Amniotic stem cell (primary cell): ENCODE data around the gene CHST12.
"Not testable (repeated sequence)": the region's sequence is repeated elsewhere in the genome, so short reads cannot be mapped to it uniquely, and the experiment has no call there.

ENCODE experiments used
- DNase-seq: peaks from one replicate; lab custom pipeline; 2025; lab: John Stamatoyannopoulos, UW

Gene CHST12

DNA sequence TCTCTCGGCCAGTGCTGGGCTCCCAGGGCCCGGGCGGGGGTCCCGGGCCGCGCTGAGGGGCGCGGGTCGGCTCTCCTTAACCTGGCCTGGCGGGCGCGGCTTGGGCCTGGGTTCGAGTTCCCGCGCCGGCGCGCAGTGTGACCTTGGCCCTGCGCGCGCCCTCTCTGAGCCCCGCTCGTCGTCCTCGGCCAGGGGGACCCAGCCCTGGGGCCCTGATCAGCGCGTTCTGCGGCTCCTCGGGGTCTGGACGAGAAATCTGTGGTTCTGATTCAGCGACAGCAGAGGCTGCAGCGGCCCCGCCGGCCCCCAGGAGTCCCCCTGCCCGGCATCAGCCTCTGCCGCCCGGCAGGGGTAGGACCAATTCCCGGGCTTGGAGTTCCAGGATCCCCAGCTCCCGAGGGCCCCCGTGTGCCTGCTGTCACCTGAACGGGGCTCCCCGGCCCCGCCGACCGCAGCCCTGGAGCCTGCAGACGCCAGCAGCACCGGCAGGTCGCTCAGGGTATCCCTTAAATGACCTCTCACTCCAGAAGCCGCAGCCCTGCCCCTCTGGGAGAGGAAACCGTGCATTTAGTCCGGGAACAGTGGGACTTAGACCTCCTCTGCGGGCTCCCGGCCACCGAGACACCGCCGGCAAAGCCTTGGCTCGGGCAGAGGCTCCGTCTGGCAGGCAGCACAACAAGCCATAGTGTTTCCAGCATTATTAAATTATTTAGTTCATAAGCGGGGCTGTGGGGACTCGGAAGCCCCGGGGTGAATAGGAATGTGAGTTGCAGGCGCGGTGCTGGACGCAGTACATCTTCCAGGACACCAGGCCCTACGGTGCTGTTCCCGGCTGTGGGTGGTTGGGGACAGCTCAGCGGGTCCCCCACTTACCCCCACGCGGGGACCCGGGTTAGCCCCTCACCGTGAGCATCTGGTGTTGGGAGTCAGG lies 572 bp downstream of the CHST12 start:
- DNase-seq: no peak

- DNase-seq: no peak
Observed at GRCh38 chr7:2404714-2405119, 1.3 kb downstream of the CHST12 start.

- DNase-seq: no peak
Observed at GRCh38 chr7:2405201-2405600, 1.8 kb downstream of the CHST12 start.

GRCh38 chr7:2405601-2406345 lies 2.4 kb downstream of the CHST12 start:
- DNase-seq: no peak

GRCh38 chr7:2409745-2410414 lies 6.5 kb downstream of the CHST12 start:
- no peak for DNase-seq

- no peak for DNase-seq
Observed at GRCh38 chr7:2411049-2411448, 7.6 kb downstream of the CHST12 start.

DNA sequence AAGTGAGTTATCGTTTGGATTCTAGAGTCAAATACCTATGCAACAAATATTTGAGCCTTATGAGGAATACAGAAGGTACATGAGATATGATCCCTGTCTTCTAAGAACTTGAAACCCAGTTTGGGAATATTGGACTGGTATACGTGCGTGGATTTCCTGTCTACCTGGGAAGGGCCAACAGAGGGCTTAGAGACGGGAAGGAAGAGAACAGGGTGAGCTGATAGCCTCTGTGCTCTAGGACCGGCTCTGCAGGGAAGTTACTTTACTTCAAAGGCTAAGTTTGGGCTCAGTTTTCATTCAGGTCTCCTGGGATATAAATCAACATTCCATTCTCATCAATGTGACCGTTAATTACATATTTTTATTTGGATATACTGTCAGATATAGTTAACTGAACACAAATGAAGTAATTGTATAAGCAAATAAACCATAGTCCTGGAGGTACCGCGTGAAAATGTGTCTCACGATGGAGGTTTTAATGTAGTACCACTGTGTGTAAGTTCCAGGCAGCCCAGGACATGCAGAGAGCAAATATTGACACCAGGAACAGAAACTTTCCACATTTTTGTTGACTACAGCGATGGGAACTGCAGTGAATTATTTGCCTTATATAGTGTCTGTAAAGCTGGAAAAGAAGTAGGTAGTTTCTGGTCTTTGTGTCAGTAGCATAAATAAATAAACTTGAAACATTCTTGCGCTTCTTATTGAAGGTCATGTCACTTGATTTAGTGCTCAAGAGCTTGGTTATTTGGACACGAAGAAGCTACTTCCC lies 8.6 kb downstream of the CHST12 start:
- DNase-seq: no peak

- DNase-seq: no peak
Observed at GRCh38 chr7:2412587-2413201, 9.3 kb downstream of the CHST12 start.

- DNase-seq: no peak
Observed at GRCh38 chr7:2416063-2416462, 12.7 kb downstream of the CHST12 start.

GRCh38 chr7:2416650-2417049 lies 13.2 kb downstream of the CHST12 start:
- no peak for DNase-seq

DNA sequence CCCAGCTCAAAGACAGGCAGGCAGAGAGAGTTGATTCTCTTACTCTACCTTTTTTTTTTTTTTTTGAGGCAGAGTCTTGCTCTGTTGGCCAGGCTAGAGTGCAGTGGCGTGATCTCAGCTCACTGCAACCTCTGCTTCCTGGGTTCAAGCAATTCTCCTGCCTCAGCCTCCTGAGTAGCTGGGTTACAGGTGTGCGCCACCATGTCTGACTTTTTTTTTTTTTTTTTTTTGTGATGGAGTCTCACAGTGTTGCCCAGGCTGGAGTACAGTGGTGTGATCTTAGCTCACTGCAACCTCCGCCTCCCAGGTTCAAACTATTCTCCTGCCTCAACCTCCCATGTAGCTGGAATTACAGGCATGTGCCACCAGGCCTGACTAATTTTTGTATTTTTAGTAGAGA lies 13.8 kb downstream of the CHST12 start:
- DNase-seq: not testable (repeated sequence)

- DNase-seq: no peak
Observed at GRCh38 chr7:2417981-2418481, 14.6 kb downstream of the CHST12 start.

- DNase-seq: no peak
Observed at GRCh38 chr7:2420216-2420933, 17.0 kb downstream of the CHST12 start.

DNA sequence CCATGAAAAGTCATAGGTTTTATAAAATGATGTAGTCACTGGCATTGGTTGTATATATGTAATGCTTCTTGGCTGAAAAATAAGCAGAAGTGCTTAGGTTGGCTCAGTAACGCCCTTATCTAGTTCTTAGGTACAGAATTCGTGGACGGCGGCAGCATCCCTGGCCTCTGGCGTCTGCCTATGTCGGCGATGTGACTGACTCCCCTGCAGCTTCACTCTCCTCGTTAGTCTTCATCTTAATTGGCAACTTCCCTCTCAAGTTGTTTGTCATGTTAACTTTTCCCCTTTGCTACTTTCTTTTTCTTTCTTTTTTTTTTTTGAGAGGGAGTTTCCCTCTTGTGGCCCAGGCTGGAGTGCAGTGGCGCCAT lies 18.5 kb downstream of the CHST12 start:
- DNase-seq: no peak

DNA sequence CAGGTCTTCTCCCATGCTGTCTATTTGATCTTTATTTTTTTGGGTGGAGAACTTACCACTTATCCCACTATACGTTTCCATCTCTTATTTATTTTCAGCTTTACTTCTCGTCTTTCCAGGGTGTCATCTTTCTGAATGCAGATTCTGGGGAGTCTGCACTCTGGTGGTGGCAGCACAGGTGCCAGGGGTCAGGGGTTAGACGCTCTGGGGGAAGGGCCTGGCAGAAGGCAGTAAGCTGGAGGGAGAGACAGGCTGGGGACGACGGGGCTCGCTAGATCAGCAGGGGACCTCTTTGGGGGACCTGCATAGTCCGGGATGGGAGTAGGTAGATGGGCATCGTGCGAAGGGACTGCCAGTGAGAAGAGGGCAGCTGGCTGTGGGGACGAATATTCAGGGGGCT lies 22.3 kb downstream of the CHST12 start:
- DNase-seq: no peak

DNA sequence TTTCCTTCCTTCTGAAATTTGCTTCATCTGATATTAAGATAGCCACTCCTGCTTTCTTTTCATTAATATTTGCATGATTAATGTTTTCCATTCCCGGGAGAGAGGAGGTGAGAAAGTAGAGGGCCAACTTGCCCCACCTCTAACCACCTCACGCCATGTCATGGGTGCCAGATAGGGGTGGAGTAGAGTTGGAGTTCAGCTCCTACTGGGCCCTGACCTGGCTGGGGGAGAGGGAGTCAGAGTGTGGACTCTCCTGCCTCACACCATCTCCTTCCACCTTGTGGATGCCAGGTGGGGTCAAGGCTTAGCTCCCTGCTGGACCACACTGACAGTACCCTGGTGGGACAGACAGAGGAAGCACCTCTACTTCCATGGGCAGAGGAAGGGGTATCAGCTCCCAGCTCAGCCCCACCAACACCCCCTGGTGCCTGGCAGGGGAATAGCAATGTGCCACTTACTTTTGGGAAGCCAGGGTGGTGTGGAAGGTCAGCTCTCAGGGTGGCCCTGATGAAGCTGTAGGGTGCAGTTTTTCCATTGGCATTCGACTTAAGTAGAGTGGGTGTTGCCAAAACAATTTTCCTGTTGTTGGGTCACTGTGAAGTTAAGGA lies 28.0 kb downstream of the CHST12 start:
- DNase-seq: no peak

DNA sequence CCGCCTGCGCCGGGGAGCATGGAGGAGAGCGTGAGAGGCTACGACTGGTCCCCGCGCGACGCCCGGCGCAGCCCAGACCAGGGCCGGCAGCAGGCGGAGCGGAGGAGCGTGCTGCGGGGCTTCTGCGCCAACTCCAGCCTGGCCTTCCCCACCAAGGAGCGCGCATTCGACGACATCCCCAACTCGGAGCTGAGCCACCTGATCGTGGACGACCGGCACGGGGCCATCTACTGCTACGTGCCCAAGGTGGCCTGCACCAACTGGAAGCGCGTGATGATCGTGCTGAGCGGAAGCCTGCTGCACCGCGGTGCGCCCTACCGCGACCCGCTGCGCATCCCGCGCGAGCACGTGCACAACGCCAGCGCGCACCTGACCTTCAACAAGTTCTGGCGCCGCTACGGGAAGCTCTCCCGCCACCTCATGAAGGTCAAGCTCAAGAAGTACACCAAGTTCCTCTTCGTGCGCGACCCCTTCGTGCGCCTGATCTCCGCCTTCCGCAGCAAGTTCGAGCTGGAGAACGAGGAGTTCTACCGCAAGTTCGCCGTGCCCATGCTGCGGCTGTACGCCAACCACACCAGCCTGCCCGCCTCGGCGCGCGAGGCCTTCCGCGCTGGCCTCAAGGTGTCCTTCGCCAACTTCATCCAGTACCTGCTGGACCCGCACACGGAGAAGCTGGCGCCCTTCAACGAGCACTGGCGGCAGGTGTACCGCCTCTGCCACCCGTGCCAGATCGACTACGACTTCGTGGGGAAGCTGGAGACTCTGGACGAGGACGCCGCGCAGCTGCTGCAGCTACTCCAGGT lies 29.7 kb downstream of the CHST12 start:
- no peak for DNase-seq

DNA sequence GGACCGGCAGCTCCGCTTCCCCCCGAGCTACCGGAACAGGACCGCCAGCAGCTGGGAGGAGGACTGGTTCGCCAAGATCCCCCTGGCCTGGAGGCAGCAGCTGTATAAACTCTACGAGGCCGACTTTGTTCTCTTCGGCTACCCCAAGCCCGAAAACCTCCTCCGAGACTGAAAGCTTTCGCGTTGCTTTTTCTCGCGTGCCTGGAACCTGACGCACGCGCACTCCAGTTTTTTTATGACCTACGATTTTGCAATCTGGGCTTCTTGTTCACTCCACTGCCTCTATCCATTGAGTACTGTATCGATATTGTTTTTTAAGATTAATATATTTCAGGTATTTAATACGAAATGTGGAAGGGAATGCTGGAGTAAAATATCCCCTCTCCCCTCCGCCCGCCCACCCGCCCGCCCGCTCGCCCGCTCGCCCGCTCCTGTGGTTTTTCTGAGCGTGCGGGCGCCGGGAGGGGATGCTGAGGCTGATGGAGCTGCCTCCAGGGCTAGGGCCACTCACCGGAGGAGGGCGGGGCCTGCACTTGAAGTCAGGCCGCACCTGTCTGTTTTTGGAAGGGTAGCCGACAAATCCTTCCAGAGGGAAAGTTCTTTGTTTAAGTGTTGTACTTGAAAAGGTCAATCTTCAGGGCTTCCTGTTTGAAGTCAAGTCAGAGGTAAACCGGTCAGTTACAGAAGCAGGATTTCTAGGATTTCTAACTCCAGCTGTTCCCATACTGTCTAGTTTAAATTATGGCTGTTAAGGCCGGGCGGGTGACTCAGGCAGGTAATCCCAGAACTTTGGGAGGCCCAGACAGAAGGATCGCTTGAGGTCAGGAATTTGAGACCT lies 30.5 kb downstream of the CHST12 start:
- DNase-seq: no peak
